Neutrophil (primary cell): ENCODE measurements around the gene SCAF1.

Source experiments
- H3K27ac ChIP-seq: fragments of 200-600 bp; sonication (generic); 2 replicates; pipeline ENCODE4 v1.5.1; 2016; ENCODE audit warnings: mild to moderate bottlenecking, moderate library complexity
- H3K27me3 ChIP-seq: fragments of 200-600 bp; sonication (generic); 2 replicates; pipeline ENCODE4 v1.6.0; 2016; ENCODE audit warnings: mild to moderate bottlenecking
- H3K36me3 ChIP-seq: fragments of 200-600 bp; sonication (generic); 2 replicates; pipeline ENCODE4 v1.5.1; 2017
- H3K4me1 ChIP-seq, 2 experiments: fragments of 200-600 bp in 1 of 2; sonication (generic) in 1 of 2; 1 replicate in 1 of 2; 2 replicates in 1 of 2; pipeline versions ENCODE4 v1.5.1 to v1.6.1; 2013 to 2016; ENCODE audit warnings: low read depth in 1 of 2, low read length in 1 of 2, mild to moderate bottlenecking in 1 of 2, moderate library complexity in 1 of 2; ENCODE audit not compliant: control insufficient read depth in 1 of 2, insufficient read depth in 1 of 2
- H3K4me3 ChIP-seq, 2 experiments: fragments of 200-600 bp in 1 of 2; sonication (generic) in 1 of 2; 1 replicate in 1 of 2; 2 replicates in 1 of 2; pipeline ENCODE4 v1.5.1; 2013 to 2016; ENCODE audit warnings: low read depth in 1 of 2, low read length in 1 of 2, mild to moderate bottlenecking in 1 of 2, moderate library complexity in 1 of 2
- H3K9me3 ChIP-seq: fragments of 200-600 bp; sonication (generic); 2 replicates; pipeline ENCODE4 v1.5.1; 2016
- TF ChIP-seq, protein P1 (sequence below): fragments of 200-600 bp; sonication (generic); IDR thresholded peaks from 2 replicates; pipeline ENCODE4 v1.5.1; 2016; ENCODE audit warnings: antibody characterized with exemption

SCAF1 gene

DNA sequence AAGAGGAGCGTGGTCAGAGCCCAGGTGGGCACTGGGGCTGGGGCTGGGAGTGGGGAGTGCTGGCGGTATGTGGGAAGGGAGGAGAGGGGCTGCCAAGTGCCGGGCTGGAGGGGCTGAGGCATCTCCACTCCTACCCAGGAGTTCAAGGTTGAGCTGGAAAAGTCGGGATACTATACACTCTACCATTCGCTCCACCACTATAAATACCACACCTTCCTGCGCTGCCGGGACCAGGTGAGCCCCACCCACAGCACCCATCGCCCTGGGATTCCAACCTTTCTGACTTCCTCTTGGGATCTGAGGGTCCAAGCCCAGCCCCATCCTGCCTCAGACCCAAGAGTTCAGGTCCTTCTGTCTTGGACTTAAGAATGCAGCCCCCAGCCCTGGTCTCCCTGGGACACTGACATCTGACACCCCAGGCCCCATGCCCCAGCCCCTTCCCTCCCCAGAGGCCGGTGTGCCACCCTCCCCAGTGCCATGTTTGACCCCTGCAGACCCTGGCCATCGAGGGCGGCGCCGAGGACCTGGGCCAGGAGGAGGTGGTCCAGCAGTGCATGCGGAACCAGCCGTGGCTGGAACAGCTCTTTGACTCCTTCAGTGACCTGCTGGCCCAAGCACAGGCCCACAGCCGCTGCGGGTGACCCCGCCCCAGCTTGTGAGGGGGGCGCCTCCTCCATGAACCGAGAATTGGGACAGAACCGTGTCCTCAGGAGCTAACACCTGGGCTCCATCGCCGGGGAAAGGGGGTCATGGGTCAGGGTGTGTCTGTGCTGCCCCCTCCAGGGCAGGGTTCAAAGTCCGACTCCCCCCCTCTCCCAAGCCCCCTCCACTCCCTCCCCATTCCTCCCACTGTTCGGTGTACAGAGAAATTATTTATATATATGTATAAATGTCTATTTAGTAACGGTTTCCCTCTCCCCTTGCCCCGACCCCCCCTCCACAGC, 16.8 kb upstream of the SCAF1 start:
- TF ChIP-seq, protein P1, sequence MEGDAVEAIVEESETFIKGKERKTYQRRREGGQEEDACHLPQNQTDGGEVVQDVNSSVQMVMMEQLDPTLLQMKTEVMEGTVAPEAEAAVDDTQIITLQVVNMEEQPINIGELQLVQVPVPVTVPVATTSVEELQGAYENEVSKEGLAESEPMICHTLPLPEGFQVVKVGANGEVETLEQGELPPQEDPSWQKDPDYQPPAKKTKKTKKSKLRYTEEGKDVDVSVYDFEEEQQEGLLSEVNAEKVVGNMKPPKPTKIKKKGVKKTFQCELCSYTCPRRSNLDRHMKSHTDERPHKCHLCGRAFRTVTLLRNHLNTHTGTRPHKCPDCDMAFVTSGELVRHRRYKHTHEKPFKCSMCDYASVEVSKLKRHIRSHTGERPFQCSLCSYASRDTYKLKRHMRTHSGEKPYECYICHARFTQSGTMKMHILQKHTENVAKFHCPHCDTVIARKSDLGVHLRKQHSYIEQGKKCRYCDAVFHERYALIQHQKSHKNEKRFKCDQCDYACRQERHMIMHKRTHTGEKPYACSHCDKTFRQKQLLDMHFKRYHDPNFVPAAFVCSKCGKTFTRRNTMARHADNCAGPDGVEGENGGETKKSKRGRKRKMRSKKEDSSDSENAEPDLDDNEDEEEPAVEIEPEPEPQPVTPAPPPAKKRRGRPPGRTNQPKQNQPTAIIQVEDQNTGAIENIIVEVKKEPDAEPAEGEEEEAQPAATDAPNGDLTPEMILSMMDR: no peak
- Histone ChIP-seq H3K27me3 (no peaks in the 10 kb centered on the region), H3K9me3 (no peaks in the 10 kb centered on the region), H3K4me3 (no peak overlapping the region), H3K36me3 (peaks cover 61% of the 10 kb centered on the region), H3K27ac (no peak overlapping the region), H3K4me1 (no peaks in the 10 kb centered on the region)

DNA sequence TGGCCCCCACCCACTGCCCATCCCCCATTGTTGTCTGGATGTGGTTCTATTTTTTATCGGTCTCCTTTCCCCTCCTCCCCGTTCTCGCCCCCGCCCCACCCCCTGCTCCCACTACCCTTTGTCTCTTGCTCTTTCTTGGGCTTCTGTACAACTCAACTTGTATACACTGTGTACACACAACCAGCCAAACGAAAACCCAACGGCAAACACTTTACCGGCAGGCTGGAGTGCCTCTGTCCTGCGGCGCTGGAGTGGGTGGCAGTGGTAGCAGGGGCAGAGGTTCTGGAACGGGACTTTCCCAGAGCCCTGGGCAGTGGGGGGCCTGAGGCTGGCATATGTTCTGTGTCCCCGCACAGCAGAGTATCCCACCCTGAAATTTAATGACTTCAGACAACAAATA, 15.8 kb upstream of the SCAF1 start:
- Histone ChIP-seq H3K4me3 (no peak overlapping the region), H3K27me3 (no peaks in the 10 kb centered on the region), H3K27ac (no peak overlapping the region), H3K4me1 (no peaks in the 10 kb centered on the region), H3K9me3 (no peaks in the 10 kb centered on the region), H3K36me3 (peaks cover 52% of the 10 kb centered on the region)
- TF ChIP-seq, protein P1: no peak

DNA sequence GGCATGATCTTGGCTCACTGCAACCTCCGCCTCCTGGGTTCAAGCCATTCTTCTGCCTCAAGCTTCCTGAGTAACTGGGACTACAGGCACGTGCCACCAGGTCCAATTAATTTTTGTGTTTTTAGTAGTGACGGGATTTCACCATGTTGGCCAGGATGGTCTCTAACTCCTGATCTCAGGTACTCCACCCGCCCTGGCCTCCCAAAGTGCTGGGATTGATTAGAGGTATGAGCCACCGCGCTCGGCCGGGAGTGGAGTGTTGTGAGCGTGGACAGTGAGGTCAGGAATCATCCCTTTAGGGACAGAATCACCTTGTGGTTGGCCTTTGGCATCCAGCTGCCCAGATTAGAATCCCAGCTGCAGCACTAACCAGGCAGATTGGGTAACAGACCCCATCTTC, 12.3 kb upstream of the SCAF1 start:
- H3K4me1 ChIP-seq: no peaks in the 10 kb centered on the region
- H3K27ac ChIP-seq: no peak overlapping the region
- TF ChIP-seq, protein P1: no peak
- H3K4me3 ChIP-seq: no peak overlapping the region
- H3K9me3 ChIP-seq: no peaks in the 10 kb centered on the region
- H3K36me3 ChIP-seq: peaks cover 40% of the 10 kb centered on the region
- no peaks in the 10 kb centered on the region for H3K27me3 ChIP-seq

DNA sequence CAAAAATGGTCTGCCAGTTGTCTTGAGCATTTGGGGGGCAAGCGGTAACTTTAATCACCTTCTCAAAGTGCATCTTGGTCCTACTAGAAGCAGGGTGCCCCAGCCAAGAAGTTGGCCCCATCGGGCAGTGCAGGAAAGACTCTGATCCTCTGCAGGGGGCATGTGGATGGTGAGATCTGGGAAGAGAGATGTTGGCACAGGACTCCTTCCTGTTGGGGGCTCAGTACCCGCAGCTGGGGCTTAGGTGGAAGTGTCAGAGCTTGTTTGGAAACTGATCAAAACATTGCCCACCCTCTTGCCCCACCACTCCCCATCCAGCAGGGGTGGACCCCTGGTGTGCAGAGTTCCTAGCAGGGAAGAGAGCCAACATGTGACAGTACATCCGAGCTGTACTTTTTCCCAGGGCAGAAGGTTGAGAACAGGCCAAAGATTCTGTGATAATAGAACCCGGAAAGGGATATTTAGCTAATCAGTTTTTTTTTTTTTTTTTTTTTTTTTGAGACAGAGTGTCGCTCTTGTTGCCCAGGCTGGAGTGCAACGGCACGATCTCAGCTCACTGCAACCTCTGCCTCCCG, 10.9 kb upstream of the SCAF1 start:
- H3K9me3 ChIP-seq: no peaks in the 10 kb centered on the region
- H3K27me3 ChIP-seq: peaks cover 9% of the 10 kb centered on the region
- TF ChIP-seq, protein P1: no peak
- H3K4me1 ChIP-seq: no peaks in the 10 kb centered on the region
- no peak overlapping the region for H3K27ac ChIP-seq
- H3K36me3 ChIP-seq: peaks cover 26% of the 10 kb centered on the region
- no peak overlapping the region for H3K4me3 ChIP-seq

DNA sequence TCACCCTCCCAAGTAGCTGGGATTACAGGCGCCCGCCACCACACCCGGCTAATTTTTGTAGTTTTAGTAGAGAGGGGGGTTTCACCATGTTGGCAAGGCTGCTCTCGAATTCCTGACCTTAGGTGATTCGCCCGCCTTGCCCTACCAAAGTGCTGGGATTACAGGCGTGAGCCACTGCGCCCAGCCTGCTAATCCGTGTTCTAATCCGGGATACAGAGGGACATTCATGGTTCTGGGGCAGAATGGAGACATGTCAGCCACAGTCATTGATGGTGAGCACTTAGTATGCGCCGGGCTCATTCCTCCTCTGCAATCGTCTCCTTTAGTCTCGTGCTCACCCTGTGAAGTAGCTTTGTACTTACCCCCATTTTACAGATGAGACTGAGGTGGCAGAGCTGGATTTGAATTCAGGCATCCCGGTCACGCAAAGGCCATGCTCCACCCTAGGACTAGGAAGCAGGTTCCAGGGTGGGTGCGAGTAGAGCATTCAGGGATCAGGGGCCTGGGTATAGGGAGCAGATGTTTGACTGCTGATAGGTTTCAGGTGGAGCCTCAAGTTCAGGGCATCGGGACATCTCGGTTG, 10.3 kb upstream of the SCAF1 start:
- H3K27ac ChIP-seq: no peak overlapping the region
- no peak overlapping the region for H3K4me3 ChIP-seq
- H3K9me3 ChIP-seq: no peaks in the 10 kb centered on the region
- H3K27me3 ChIP-seq: peaks cover 15% of the 10 kb centered on the region
- peaks cover 20% of the 10 kb centered on the region for H3K36me3 ChIP-seq
- TF ChIP-seq, protein P1: no peak
- no peaks in the 10 kb centered on the region for H3K4me1 ChIP-seq
